Thyroid gland (tissue), 4 donors: ENCODE measurements around the gene STX12.

Source experiments
- POLR2A ChIP-seq, 2 donors: fragments of 450-650 bp; IDR thresholded peaks; one replicate each; pipeline ENCODE4 v1.6.1; 2017; ENCODE audit warnings: antibody characterized with exemption in 2 of 2, mild to moderate bottlenecking in 2 of 2, moderate library complexity in 1 of 2
- TF ChIP-seq, protein P1 (sequence below), 6 experiments: fragments of 200-600 bp in 3 of 6; fragments of 450-650 bp in 3 of 6; sonication (generic) in 3 of 6; IDR thresholded peaks; one replicate each; pipeline ENCODE4 v1.5.1; 2016 to 2019; ENCODE audit warnings: antibody characterized with exemption in 6 of 6, mild to moderate bottlenecking in 2 of 6, inconsistent platforms in 1 of 6, moderate library complexity in 1 of 6

GRCh38 chr1:27858949-27859576 lies 86.0 kb downstream of the STX12 start:
- no peak for TF ChIP-seq POLR2A (IDR thresholded peaks at IDR 0.05)
- TF ChIP-seq, protein P1, sequence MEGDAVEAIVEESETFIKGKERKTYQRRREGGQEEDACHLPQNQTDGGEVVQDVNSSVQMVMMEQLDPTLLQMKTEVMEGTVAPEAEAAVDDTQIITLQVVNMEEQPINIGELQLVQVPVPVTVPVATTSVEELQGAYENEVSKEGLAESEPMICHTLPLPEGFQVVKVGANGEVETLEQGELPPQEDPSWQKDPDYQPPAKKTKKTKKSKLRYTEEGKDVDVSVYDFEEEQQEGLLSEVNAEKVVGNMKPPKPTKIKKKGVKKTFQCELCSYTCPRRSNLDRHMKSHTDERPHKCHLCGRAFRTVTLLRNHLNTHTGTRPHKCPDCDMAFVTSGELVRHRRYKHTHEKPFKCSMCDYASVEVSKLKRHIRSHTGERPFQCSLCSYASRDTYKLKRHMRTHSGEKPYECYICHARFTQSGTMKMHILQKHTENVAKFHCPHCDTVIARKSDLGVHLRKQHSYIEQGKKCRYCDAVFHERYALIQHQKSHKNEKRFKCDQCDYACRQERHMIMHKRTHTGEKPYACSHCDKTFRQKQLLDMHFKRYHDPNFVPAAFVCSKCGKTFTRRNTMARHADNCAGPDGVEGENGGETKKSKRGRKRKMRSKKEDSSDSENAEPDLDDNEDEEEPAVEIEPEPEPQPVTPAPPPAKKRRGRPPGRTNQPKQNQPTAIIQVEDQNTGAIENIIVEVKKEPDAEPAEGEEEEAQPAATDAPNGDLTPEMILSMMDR (IDR thresholded peaks at IDR 0.05) = no peak
